Measurements from ENCODE around the gene LRRC8D. TPM values are rescaled to one million over a fixed set of nuclear protein-coding genes. Genes with fewer than 3 reads are reported as not detected.

Gene LRRC8D
- total RNA-seq, 2 donors from 2014 or later, result 9.0 to 10.9 TPM

- H3K4me1 ChIP-seq, result no peaks in the 10 kb centered on the region
- no peaks in the 10 kb centered on the region for H3K27me3 ChIP-seq
- H3K36me3 ChIP-seq, result no peaks in the 10 kb centered on the region
- no peak overlapping the region for H3K27ac ChIP-seq
- H3K9me3 ChIP-seq, result no peaks in the 10 kb centered on the region
- H3K4me3 ChIP-seq, result no peak overlapping the region
- TF ChIP-seq, protein P1, sequence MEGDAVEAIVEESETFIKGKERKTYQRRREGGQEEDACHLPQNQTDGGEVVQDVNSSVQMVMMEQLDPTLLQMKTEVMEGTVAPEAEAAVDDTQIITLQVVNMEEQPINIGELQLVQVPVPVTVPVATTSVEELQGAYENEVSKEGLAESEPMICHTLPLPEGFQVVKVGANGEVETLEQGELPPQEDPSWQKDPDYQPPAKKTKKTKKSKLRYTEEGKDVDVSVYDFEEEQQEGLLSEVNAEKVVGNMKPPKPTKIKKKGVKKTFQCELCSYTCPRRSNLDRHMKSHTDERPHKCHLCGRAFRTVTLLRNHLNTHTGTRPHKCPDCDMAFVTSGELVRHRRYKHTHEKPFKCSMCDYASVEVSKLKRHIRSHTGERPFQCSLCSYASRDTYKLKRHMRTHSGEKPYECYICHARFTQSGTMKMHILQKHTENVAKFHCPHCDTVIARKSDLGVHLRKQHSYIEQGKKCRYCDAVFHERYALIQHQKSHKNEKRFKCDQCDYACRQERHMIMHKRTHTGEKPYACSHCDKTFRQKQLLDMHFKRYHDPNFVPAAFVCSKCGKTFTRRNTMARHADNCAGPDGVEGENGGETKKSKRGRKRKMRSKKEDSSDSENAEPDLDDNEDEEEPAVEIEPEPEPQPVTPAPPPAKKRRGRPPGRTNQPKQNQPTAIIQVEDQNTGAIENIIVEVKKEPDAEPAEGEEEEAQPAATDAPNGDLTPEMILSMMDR (IDR thresholded peaks at IDR 0.05), result no peak
- DNase-seq (ENCODE audit: low spot score), result no peak
Observed at GRCh38 chr1:89898150-89898549, 77.3 kb downstream of the LRRC8D start.

- H3K4me3 ChIP-seq, result no peak overlapping the region
Observed at GRCh38 chr1:89898695-89899470, 78.1 kb downstream of the LRRC8D start.

DNA sequence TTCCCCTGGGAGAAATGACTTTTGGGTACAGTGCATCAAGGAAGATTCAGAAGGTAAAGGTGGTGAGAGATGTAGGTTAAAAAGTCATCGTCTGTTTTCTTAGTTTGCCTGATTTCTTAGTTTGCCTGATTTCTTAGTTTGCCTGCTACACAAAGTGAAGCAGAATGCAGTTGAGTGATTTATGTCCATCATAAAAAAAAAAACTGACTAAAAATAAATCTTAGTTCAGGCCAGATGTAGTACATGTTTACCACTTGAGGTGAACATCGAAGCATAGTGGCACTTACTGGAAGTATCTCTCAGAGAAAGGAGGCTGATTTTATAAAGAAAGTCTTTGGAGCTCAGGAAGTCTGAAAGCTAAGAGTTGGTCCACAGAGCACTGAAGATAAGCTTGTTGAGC lies 79.5 kb downstream of the LRRC8D start:
- H3K9me3 ChIP-seq, result no peaks in the 10 kb centered on the region
- H3K36me3 ChIP-seq, result no peaks in the 10 kb centered on the region
- DNase-seq (ENCODE audit: low spot score), result no peak
- H3K27ac ChIP-seq, result no peak overlapping the region
- H3K4me1 ChIP-seq, result peaks cover 0 to 16% of the 10 kb centered on the region in 2 donors
- TF ChIP-seq, protein P1 (IDR thresholded peaks at IDR 0.05), result no peak
- H3K4me3 ChIP-seq, result no peak overlapping the region
- H3K27me3 ChIP-seq, result no peaks in the 10 kb centered on the region

More at GRCh38 chr1:89898695-89899470, 78.1 kb downstream of the LRRC8D start:
- Histone ChIP-seq H3K27ac (no peak overlapping the region), H3K4me1 (peaks cover 0 to 3% of the 10 kb centered on the region in 2 donors), H3K27me3 (no peaks in the 10 kb centered on the region), H3K9me3 (no peaks in the 10 kb centered on the region), H3K36me3 (no peaks in the 10 kb centered on the region)
- DNase-seq (ENCODE audit: low spot score), result no peak
- TF ChIP-seq, protein P1 (IDR thresholded peaks at IDR 0.05), result no peak

DNA sequence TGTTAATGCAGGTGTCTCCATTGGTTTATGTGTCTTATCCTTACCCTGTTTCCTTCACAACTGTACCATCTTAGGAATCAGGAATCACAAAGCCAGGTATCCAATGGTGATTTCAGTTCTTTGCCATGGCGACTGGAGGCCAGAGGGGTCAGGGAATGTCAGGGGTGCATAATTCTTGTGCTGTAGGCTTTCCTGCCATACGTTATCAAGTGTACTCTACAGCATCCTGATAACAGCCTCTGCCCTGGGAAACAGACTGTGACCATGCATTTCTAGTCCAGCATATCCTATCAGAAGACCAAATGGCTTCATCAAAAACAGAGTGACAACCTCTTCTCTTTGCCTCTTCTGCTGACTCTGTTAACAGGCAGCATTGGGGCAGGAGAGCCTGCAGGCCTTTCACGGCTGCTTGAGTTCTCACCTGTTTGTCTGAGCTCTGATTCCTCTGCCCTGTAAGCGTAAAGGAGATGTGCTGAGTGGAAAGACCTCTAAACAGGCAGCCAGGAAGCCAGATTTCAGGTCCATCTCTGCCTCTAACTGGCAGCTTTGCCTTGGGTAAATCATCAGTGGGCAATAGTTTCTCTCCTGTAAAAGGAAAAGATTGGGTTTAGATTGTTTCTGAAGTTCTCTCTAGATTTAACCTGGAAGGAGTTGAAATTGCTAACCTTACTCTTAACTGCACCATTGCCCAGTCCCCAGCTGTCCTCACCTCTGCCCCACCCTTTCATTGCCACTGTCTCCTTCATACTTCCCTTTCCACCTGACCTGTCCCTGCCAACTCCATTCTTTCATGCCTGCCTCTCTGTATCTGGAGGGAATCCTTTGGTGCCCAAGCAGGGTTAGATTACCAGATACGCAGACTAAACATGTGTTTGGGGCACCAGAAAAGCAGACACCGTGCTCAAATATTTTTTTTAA lies 80.2 kb downstream of the LRRC8D start:
- DNase-seq (ENCODE audit: low spot score), result no peak
- no peak overlapping the region for H3K27ac ChIP-seq
- no peaks in the 10 kb centered on the region for H3K9me3 ChIP-seq
- H3K4me3 ChIP-seq, result no peak overlapping the region
- peaks cover 0 to 23% of the 10 kb centered on the region in 2 donors for H3K4me1 ChIP-seq
- H3K27me3 ChIP-seq, result no peaks in the 10 kb centered on the region
- no peaks in the 10 kb centered on the region for H3K36me3 ChIP-seq
- TF ChIP-seq, protein P1 (IDR thresholded peaks at IDR 0.05), result no peak

DNA sequence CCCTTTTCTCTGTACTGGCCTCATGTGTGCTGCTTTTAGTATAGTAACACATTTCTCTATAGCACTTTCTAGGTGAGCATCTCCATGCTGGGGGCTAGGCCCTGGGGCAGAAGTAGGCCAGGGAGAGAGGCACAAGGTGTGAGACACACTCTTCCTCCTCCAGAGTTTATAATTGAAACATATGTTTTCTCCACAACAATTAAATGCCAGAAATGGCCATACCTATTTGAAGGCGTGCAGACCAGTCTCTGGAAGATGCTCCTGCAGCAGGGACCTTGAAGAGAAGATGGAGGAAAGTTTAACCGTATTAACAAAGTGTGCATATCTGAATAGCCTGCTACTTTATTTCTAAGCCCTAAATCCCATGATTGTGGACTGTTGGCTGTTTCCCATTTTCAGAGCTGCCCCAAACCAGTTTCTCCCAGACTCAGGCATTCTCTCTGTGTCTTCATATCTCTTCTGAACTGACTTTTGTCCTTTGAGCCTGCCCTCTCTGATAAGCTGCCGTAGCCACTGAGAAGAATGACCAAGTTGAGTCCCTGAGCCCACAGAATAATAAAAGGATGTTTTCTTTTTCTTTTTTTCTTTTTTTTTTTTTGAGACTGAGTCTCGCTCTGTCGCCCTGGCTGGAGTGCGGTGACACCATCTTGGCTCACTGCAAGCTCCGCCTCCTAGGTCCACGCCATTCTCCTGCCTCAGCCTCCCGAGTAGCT lies 81.3 kb downstream of the LRRC8D start:
- H3K36me3 ChIP-seq, result no peaks in the 10 kb centered on the region
- peaks cover 0 to 33% of the 10 kb centered on the region in 2 donors for H3K4me1 ChIP-seq
- H3K4me3 ChIP-seq, result no peak overlapping the region
- no peak for DNase-seq (ENCODE audit: low spot score)
- H3K27ac ChIP-seq, result no peak overlapping the region
- TF ChIP-seq, protein P1 (IDR thresholded peaks at IDR 0.05), result no peak
- H3K9me3 ChIP-seq, result no peaks in the 10 kb centered on the region
- no peaks in the 10 kb centered on the region for H3K27me3 ChIP-seq
